HepG2 (cell line): ENCODE data around the gene RNU5B-1. TPM values are rescaled to one million over a fixed set of nuclear protein-coding genes. Genes with fewer than 3 reads are reported as not detected.

Source experiments
- ATAD3A ChIP-seq: sonication (generic); formaldehyde crosslinking; IDR thresholded peaks from 2 replicates; pipeline ENCODE4 v1.4.0; 2020; ENCODE audit warnings: missing genetic modification reagents
- BCL3 ChIP-seq: sonication (generic); formaldehyde crosslinking; IDR thresholded peaks from 2 replicates; pipeline ENCODE4 v1.5.1; 2020; ENCODE audit warnings: mild to moderate bottlenecking, missing genetic modification reagents, moderate library complexity
- CBX1 ChIP-seq: IDR thresholded peaks from one replicate; pipeline ENCODE4 v1.6.1; 2016; ENCODE audit warnings: antibody characterized with exemption, low read depth
- CEBPB ChIP-seq: IDR thresholded peaks from 2 replicates; pipeline ENCODE4 v1.6.1; 2011; ENCODE audit warnings: low read depth, low read length, improper control_type of control experiment, borderline replicate concordance
- EEA1 ChIP-seq: sonication (generic); formaldehyde crosslinking; IDR thresholded peaks from 2 replicates; pipeline ENCODE4 v1.5.1; 2020; ENCODE audit warnings: mild to moderate bottlenecking, missing genetic modification reagents, borderline replicate concordance
- HOXA3 ChIP-seq: sonication (generic); formaldehyde crosslinking; IDR thresholded peaks from 2 replicates; pipeline ENCODE4 v1.5.0; 2020; ENCODE audit warnings: missing genetic modification reagents
- PHF21A ChIP-seq: sonication (generic); formaldehyde crosslinking; IDR thresholded peaks from 2 replicates; pipeline ENCODE4 v1.5.0; 2020; ENCODE audit warnings: mild to moderate bottlenecking, missing genetic modification reagents
- PHF8 ChIP-seq: sonication (generic); formaldehyde crosslinking; IDR thresholded peaks from 2 replicates; pipeline ENCODE4 v1.5.0; 2020; ENCODE audit warnings: missing genetic modification reagents
- RBM22 ChIP-seq: fragments of 200-400 bp; formaldehyde crosslinking; optimal IDR thresholded peaks from 2 replicates; pipeline ENCODE3; 2017; ENCODE audit warnings: mild to moderate bottlenecking, low read length, moderate library complexity
- ZFP1 ChIP-seq: IDR thresholded peaks from 2 replicates; pipeline ENCODE4 v1.6.1; 2016
- ZHX1 ChIP-seq: sonication (generic); formaldehyde crosslinking; IDR thresholded peaks from 2 replicates; pipeline ENCODE4 v1.8.1; 2022; ENCODE audit warnings: low read depth, mild to moderate bottlenecking, missing genetic modification reagents
- ZNF530 ChIP-seq: sonication (generic); formaldehyde crosslinking; IDR thresholded peaks from 2 replicates; pipeline ENCODE4 v1.5.0; 2020; ENCODE audit warnings: low read depth, mild to moderate bottlenecking, missing genetic modification reagents
- ZNF703 ChIP-seq: sonication (generic); formaldehyde crosslinking; IDR thresholded peaks from 2 replicates; pipeline ENCODE4 v1.5.1; 2020; ENCODE audit warnings: missing genetic modification reagents, mild to moderate bottlenecking, moderate library complexity, borderline replicate concordance
- polyA plus RNA-seq, 8 experiments: library from polyadenylated mRNA; depleted of rRNA in 3 of 8; stranded (reverse) in 7 of 8; unstranded in 1 of 8; fragments of >200 nt; fragmentation: Illumina TruSeq in 4 of 8; extraction: Trizol in 4 of 8; gene quantifications; 2 replicates each; pipeline versions ENCODE4 v1.2.1 to v1.2.3, GENCODE V29; 2011 to 2016; ENCODE audit warnings: low read depth in 4 of 8, missing spikeins in 1 of 8, mixed read lengths in 1 of 8; ENCODE audit not compliant: insufficient read depth in 1 of 8
- total RNA-seq, 5 experiments: library from RNA; depleted of rRNA; stranded (reverse); fragments of >200 nt; fragmentation: Illumina TruSeq; extraction: Trizol; gene quantifications; 2 replicates each; pipeline ENCODE4 v1.2.3, GENCODE V29; 2016; ENCODE audit warnings: low read depth in 1 of 5
- TF ChIP-seq, protein P1 (sequence below): sonication (generic); formaldehyde crosslinking; IDR thresholded peaks from 2 replicates; pipeline ENCODE4 v1.4.0; 2020; ENCODE audit warnings: mild to moderate bottlenecking, missing genetic modification reagents
- TF ChIP-seq, protein P2 (sequence below): sonication (generic); formaldehyde crosslinking; IDR thresholded peaks from 2 replicates; pipeline ENCODE4 v1.5.1; 2020; ENCODE audit warnings: missing genetic modification reagents, mild to moderate bottlenecking, borderline replicate concordance
- TF ChIP-seq, protein P3 (sequence below): sonication (generic); formaldehyde crosslinking; conservative IDR thresholded peaks from 2 replicates; pipeline ENCODE4 v1.4.0; 2020; ENCODE audit warnings: missing genetic modification reagents
- TF ChIP-seq, protein P4 (sequence below): sonication (generic); formaldehyde crosslinking; IDR thresholded peaks from 2 replicates; pipeline ENCODE4 v1.8.1; 2022; ENCODE audit warnings: mild to moderate bottlenecking, missing genetic modification reagents

The RNU5B-1 gene
- total and polyA plus RNA-seq, 2 of the 13 experiments (the other 11 are each of a cell fraction or from before 2014, with no cell fraction given) = 1,646 TPM; not detected in 1

GRCh38 chr15:65304381-65305149, at the start of gene RNU5B-1 (continued):
- TF ChIP-seq, protein P1, sequence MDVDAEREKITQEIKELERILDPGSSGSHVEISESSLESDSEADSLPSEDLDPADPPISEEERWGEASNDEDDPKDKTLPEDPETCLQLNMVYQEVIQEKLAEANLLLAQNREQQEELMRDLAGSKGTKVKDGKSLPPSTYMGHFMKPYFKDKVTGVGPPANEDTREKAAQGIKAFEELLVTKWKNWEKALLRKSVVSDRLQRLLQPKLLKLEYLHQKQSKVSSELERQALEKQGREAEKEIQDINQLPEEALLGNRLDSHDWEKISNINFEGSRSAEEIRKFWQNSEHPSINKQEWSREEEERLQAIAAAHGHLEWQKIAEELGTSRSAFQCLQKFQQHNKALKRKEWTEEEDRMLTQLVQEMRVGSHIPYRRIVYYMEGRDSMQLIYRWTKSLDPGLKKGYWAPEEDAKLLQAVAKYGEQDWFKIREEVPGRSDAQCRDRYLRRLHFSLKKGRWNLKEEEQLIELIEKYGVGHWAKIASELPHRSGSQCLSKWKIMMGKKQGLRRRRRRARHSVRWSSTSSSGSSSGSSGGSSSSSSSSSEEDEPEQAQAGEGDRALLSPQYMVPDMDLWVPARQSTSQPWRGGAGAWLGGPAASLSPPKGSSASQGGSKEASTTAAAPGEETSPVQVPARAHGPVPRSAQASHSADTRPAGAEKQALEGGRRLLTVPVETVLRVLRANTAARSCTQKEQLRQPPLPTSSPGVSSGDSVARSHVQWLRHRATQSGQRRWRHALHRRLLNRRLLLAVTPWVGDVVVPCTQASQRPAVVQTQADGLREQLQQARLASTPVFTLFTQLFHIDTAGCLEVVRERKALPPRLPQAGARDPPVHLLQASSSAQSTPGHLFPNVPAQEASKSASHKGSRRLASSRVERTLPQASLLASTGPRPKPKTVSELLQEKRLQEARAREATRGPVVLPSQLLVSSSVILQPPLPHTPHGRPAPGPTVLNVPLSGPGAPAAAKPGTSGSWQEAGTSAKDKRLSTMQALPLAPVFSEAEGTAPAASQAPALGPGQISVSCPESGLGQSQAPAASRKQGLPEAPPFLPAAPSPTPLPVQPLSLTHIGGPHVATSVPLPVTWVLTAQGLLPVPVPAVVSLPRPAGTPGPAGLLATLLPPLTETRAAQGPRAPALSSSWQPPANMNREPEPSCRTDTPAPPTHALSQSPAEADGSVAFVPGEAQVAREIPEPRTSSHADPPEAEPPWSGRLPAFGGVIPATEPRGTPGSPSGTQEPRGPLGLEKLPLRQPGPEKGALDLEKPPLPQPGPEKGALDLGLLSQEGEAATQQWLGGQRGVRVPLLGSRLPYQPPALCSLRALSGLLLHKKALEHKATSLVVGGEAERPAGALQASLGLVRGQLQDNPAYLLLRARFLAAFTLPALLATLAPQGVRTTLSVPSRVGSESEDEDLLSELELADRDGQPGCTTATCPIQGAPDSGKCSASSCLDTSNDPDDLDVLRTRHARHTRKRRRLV (CRISPR knock-in tag) = peak; percentile 100
- TF ChIP-seq HOXA3 (CRISPR knock-in tag) = peak; percentile 34; the same call in 1 of the 2 replicates
- no peak for TF ChIP-seq ZNF703 (CRISPR knock-in tag)
- TF ChIP-seq PHF21A (CRISPR knock-in tag) = peak; percentile 53
- no peak for TF ChIP-seq EEA1 (CRISPR knock-in tag)
- TF ChIP-seq, protein P2, sequence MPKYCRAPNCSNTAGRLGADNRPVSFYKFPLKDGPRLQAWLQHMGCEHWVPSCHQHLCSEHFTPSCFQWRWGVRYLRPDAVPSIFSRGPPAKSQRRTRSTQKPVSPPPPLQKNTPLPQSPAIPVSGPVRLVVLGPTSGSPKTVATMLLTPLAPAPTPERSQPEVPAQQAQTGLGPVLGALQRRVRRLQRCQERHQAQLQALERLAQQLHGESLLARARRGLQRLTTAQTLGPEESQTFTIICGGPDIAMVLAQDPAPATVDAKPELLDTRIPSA (CRISPR knock-in tag) = peak; percentile 81; the same call in 1 of the 2 replicates
- TF ChIP-seq ZHX1 = peak; percentile 38; the same call in 1 of the 2 replicates
- no peak; the same call in 1 of the 2 replicates for TF ChIP-seq PHF8
- no peak for TF ChIP-seq CEBPB
- TF ChIP-seq, protein P3, sequence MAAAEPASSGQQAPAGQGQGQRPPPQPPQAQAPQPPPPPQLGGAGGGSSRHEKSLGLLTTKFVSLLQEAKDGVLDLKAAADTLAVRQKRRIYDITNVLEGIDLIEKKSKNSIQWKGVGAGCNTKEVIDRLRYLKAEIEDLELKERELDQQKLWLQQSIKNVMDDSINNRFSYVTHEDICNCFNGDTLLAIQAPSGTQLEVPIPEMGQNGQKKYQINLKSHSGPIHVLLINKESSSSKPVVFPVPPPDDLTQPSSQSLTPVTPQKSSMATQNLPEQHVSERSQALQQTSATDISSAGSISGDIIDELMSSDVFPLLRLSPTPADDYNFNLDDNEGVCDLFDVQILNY (CRISPR knock-in tag) = no peak
- TF ChIP-seq BCL3 (CRISPR knock-in tag) = no peak; the same call in 1 of the 2 replicates
- peak; percentile 96 for TF ChIP-seq ZFP1 (CRISPR knock-in tag)
- TF ChIP-seq ATAD3A (CRISPR knock-in tag) = no peak
- TF ChIP-seq RBM22 = no peak
- TF ChIP-seq ZNF530 (CRISPR knock-in tag) = no peak
- peak; percentile 99 for TF ChIP-seq CBX1
- TF ChIP-seq, protein P4, sequence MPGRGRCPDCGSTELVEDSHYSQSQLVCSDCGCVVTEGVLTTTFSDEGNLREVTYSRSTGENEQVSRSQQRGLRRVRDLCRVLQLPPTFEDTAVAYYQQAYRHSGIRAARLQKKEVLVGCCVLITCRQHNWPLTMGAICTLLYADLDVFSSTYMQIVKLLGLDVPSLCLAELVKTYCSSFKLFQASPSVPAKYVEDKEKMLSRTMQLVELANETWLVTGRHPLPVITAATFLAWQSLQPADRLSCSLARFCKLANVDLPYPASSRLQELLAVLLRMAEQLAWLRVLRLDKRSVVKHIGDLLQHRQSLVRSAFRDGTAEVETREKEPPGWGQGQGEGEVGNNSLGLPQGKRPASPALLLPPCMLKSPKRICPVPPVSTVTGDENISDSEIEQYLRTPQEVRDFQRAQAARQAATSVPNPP (CRISPR knock-in tag) = peak; percentile 82; the same call in 1 of the 2 replicates
